GM10847 (cell line): ENCODE data around the gene LRRK1.

Experiments used
- POLR2A ChIP-seq: IDR thresholded peaks from 2 replicates; pipeline ENCODE4 v1.6.1; 2011; ENCODE audit not compliant: insufficient read length; ENCODE audit errors: extremely low read depth

The LRRK1 gene

DNA sequence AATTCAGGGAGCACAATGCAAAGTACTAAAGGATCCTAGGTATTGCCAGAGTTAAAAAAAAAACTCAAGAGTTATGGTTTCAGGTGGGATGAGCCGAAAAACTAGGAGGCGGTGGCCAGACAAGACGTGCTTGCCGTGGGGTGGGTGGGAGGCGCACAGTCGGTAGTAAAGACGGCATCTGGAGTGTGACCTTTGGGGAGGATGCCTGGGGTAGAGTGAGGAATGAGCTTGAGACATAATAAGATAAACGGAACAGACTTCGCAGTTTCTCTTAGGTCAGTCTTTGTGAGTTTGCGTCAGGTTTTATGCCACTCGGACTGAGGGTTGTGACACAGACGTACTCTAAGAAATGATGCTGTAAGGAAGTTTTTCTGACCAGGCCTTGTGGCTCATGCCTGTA is 139.6 kb downstream of the LRRK1 start:
- TF ChIP-seq POLR2A, result no peak

DNA sequence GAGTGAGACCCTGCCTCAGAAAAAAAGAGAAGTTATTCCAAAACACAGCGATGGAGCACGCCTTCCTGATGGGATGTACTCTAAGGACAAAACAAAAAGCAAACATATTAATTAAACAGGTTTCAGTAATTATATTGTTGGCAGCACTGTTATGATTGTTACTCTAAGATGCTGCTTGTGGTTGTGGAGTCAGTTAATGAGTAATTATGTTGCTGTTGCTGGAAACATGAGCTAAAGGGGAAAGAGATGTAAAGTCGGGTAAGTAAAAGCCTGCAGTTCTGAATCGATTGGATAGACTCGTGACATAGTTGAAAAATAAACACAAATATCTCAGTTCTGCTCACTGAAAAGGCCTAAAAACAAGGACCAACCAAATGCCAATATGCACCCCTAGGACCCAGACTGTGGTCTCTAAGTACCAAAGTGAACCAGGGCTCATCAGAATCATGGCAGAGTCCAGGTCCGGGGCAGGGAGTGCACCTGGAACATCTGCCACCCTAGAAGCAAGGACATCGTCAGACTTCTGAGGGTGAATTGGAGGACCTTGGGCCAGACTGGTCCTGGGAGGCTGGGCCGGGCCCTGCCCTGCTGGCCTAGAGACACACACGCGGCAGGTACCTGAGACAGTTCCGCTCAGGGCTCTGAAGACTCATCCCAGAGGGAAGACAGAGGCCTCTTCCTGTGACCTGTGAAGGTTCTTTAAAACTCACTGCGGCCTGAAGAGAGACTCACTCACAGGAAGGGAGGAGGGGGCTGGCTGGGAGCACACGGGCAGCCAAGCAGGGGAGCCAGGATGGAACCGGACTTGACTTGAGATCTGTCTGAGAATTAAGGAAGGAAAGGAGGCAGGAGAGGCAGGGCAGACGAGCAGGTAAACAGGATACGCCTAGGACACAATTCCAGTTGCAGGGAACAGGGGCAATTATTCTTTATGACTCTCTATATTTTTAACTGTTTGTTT is 140.5 kb downstream of the LRRK1 start:
- TF ChIP-seq POLR2A, result no peak

- no peak for TF ChIP-seq POLR2A
Observed at GRCh38 chr15:101060576-101061551, 141.7 kb downstream of the LRRK1 start.

DNA sequence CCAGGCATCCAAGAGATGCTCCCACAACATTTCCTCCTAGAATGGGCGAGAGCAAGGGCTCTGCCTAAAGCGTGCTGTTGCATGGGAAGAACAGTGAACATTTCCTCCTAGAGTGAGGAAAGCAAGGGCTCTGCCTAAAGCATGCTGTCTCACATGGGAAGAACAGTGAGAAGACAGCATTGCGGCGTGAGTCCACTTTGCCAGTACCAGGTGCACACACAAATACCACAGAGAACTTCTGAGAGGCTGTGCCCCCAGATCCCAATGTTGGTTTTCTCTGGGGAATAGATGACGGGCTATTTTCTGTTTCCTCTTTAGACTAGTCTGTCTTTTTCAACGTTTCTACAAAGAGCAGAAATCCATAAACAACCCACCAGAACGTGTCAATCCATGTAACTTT is 142.9 kb downstream of the LRRK1 start:
- no peak for TF ChIP-seq POLR2A

DNA sequence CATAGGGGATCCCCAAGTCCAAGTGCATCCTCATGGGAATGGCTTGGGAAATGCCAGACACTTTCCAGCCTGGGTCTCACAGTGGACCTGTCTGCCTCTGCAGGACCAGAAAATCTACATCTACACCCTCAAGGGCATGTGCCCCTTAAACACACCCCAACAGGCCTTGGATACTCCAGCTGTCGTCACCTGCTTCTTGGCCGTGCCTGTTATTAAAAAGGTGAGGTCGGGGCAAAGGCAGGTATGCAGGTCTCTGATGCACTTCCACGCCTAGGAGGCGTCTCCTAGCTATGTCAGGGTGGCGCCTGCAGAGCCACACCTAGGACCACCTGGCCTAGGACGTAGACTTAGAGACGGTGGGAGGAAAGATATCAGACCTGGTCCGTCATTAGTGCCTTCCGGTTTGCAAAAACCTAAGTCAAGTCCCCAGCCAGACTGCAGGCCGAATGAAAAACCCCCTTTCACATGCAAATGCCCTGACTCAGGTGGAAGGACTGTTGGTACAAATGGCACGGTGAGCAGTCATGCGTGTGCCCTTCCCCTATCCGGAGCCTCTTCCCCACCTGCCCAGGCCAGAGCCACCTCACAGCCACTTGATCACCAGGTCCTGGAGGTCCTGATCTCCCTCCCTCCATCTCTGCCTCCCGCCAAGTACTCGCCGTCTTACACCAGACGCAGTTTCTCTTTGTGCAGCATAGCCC is 143.5 kb downstream of the LRRK1 start:
- no peak for TF ChIP-seq POLR2A

GRCh38 chr15:101063212-101063611 is 144.1 kb downstream of the LRRK1 start:
- TF ChIP-seq POLR2A, result no peak

DNA sequence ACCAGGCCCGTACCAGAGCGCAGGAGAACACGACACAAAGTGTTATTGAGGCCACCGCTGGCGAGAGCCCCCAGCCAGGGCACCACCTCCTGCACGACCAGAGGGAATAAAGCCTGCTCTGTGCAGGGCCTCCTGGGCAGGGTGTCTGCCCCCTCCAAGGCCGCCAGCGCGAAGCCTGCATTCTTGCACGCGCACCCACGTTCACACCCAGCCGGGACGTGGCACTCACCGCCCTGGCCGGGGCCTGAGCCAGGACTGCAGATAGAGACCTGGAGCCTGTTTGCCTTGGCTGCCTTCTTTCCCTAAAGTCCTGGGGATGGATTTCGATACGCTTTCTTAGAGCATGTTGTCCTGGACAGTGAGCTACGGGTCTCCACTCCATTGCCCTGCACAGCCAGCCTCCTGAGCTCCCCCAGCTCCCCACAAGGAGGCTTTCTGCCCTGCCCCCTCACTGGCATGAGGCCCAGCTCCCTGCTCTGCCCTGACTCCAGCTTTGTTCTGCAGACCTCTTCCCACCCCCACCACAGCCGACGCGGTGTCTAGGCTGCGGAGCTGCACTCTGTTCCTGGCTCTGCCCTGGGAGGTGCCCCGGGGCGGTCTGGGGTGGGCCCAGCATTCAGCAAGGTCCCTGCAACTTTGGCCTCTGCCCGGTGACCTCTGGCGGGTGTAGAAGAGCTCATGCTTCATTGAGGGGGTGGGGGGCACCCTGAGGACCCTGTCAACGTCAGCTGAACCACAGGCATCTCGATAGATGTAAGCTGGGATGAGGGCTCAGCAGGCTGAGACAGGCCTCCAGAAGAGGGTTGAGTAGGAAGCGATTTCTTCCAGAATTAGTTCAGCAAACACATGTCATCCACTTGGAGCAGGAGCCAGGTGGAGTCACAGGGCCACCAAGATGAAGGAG is 145.0 kb downstream of the LRRK1 start:
- no peak for TF ChIP-seq POLR2A

DNA sequence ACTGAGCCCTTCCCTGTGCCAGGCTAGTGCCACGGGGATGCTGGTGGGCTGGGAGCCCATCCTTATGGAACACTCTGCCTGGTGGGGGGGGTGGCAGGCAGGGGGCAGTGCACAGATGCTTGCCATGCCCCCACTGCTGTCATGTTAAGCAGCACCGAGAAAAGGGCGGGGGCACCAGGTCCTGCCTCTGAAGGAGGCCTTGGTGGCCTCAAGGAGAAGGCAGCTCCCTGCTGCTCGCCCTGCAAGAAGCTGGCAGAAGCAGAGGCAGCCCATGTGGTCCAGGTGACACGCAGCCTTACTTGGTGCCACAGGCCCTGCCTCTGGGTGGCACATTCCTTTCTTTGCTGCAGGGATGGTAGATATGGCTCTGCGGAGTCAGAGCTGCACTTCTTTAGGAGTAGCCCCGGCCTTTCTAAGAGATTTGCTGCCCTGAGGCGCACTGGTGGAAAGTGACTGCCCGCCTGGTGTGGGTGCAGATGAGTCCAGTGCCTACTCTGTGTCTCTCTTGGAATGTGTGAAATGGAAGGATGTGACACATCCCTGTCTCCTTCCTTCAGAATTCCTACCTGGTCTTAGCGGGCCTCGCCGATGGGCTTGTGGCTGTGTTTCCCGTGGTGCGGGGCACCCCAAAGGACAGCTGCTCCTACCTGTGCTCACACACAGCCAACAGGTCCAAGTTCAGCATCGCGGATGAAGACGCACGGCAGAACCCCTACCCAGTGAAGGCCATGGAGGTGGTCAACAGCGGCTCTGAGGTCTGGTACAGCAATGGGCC is 145.8 kb downstream of the LRRK1 start:
- TF ChIP-seq POLR2A, result no peak

DNA sequence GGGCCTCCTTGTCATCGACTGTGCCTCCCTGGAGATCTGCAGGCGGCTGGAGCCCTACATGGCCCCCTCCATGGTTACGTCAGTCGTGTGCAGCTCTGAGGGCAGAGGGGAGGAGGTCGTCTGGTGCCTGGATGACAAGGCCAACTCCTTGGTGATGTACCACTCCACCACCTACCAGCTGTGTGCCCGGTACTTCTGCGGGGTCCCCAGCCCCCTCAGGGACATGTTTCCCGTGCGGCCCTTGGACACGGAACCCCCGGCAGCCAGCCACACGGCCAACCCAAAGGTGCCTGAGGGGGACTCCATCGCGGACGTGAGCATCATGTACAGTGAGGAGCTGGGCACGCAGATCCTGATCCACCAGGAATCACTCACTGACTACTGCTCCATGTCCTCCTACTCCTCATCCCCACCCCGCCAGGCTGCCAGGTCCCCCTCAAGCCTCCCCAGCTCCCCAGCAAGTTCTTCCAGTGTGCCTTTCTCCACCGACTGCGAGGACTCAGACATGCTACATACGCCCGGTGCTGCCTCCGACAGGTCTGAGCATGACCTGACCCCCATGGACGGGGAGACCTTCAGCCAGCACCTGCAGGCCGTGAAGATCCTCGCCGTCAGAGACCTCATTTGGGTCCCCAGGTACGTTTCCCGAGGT is 146.5 kb downstream of the LRRK1 start:
- TF ChIP-seq POLR2A, result no peak

- no peak for TF ChIP-seq POLR2A
Observed at GRCh38 chr15:101066501-101067408, 147.6 kb downstream of the LRRK1 start.

- no peak for TF ChIP-seq POLR2A
Observed at GRCh38 chr15:101067660-101068522, 148.7 kb downstream of the LRRK1 start.
